ENCODE results near the gene CDC45. TPM values are rescaled to one million over a fixed set of nuclear protein-coding genes. Genes with fewer than 3 reads are reported as not detected.
"Not testable (repeated sequence)": the region's sequence is repeated elsewhere in the genome, so short reads cannot be mapped to it uniquely, and the experiment has no call there.

The CDC45 gene
- not detected for total RNA-seq
- long read RNA-seq, partial matches to known transcripts: 1 of 1 reads
- long read RNA-seq, other reads (novel, unspliced or antisense): 0 of 1 reads

- DNase-seq (ENCODE audit: low spot score): peak; percentile 95
These were observed at the start of gene CDC45 for GRCh38 chr22:19479355-19480172. TSS of gene CDC45 (plus strand) at chr22:19479920. CDS start at chr22:19479969, 49 bp downstream.

- no peak for DNase-seq (ENCODE audit: low spot score)
These were observed 49.5 kb upstream of the CDC45 start for GRCh38 chr22:19429950-19430889.

- no peak for DNase-seq (ENCODE audit: low spot score)
These were observed 48.7 kb upstream of the CDC45 start for GRCh38 chr22:19430890-19431541.

GRCh38 chr22:19431649-19432132 lies 48.0 kb upstream of the CDC45 start, which contains the start of gene HIRA:
TSS of gene HIRA (minus strand) at chr22:19431733. CDS start at chr22:19431476, 257 bp downstream.
- DNase-seq (ENCODE audit: low spot score): peak; percentile 96

GRCh38 chr22:19432133-19432851 lies 47.4 kb upstream of the CDC45 start, which contains the start of gene MRPL40:
TSS of gene MRPL40 (plus strand) at chr22:19432545. CDS start at chr22:19432555, 10 bp downstream.
- DNase-seq (ENCODE audit: low spot score): peak; percentile 98

GRCh38 chr22:19434401-19434800 lies 45.3 kb upstream of the CDC45 start:
- DNase-seq (ENCODE audit: low spot score): no peak

- no peak for DNase-seq (ENCODE audit: low spot score)
These were observed 44.7 kb upstream of the CDC45 start for GRCh38 chr22:19434829-19435580.

- DNase-seq (ENCODE audit: low spot score): not testable (repeated sequence)
These were observed 43.1 kb upstream of the CDC45 start for GRCh38 chr22:19436444-19437161.

- DNase-seq (ENCODE audit: low spot score): no peak
These were observed 41.4 kb upstream of the CDC45 start for GRCh38 chr22:19438298-19438697.

GRCh38 chr22:19440411-19441195 lies 39.1 kb upstream of the CDC45 start:
- no peak for DNase-seq (ENCODE audit: low spot score)

GRCh38 chr22:19442166-19442565 lies 37.6 kb upstream of the CDC45 start:
- DNase-seq (ENCODE audit: low spot score): no peak

- no peak for DNase-seq (ENCODE audit: low spot score)
These were observed 36.0 kb upstream of the CDC45 start for GRCh38 chr22:19443544-19444211.

GRCh38 chr22:19445279-19445982 lies 34.3 kb upstream of the CDC45 start:
- not testable (repeated sequence) for DNase-seq (ENCODE audit: low spot score)

- DNase-seq (ENCODE audit: low spot score): no peak
These were observed 33.0 kb upstream of the CDC45 start for GRCh38 chr22:19446603-19447329.

- peak; percentile 93 for DNase-seq (ENCODE audit: low spot score)
These were observed 32.2 kb upstream of the CDC45 start, which contains the start of gene C22orf39 for GRCh38 chr22:19447330-19448075. TSS of gene C22orf39 (minus strand) at chr22:19447711. CDS start at chr22:19447688, 23 bp downstream.

All from mesenteric fat pad (tissue), 1 donor.